Mesenteric fat pad (tissue), 1 donor: Measurements from ENCODE around the gene LYPD3. TPM values are rescaled to one million over a fixed set of nuclear protein-coding genes. Genes with fewer than 3 reads are reported as not detected.
"Not testable (repeated sequence)": the region's sequence is repeated elsewhere in the genome, so short reads cannot be mapped to it uniquely, and the experiment has no call there.

Experiments used
- DNase-seq: peaks from one replicate; pipeline ENCODE4 v3.0.0-alpha.2; 2020; ENCODE audit warnings: low spot score
- total RNA-seq: library from RNA; stranded (reverse); fragmentation: NEBNext Ultra II Directional; extraction: Animal tissue kit (Norgen Biotek cat#: 25700); gene quantifications from one replicate; pipeline ENCODE4 v1.2.1, GENCODE V29; 2021
- donor health status: DM: yes; HTN: yes; CAD: no.

Gene LYPD3
- total RNA-seq, 1 donor from 2014 or later, result 3.0 TPM

DNA sequence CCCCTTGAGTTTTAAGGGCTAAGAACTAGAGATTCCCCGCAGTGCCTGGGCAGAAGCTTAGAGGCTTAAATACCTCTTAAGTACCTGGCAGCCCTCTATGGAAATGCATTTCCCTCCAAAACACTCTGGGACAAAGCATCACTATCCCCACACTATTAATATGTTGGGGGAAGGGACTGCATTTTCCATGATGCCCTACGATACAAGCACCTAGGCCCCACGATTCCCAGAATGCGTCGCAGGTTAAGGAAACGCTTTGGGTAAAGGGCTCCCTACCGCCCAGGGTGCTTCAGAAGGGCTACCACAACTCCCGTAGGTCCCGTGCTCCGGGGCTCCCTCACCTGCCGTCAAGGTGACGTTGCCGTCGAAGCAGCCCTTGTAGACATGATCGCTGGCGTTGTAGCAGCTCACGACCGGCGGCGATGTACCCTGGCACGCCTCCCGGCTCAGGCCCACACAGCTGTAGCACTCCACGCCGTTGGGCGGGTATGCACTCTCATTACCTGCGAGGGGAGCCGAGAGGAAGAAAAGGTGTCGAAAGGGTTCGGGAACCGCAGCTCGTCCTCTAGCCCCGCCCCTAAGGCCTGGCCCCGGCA lies 2.5 kb downstream of the LYPD3 start:
- DNase-seq, result no peak

DNA sequence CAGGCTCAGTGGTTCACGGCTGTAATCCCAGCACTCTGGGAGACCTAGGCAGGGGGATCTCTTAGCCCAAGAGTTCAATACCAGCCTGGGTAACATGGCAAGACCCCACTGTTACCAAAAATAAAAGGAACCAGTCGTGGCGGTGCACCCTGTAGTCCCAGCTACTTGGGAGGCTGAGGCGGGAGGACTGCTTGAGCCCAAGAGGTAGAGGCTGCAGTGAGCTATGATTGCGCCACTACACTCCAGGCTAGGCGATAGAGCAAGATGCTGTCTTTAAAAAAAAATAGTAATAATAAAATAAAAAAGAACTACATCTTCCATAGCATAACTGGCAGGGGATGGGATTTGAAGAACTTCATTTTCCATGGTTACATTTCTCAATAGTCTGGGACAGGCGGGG lies 3.0 kb downstream of the LYPD3 start:
- no peak for DNase-seq

DNA sequence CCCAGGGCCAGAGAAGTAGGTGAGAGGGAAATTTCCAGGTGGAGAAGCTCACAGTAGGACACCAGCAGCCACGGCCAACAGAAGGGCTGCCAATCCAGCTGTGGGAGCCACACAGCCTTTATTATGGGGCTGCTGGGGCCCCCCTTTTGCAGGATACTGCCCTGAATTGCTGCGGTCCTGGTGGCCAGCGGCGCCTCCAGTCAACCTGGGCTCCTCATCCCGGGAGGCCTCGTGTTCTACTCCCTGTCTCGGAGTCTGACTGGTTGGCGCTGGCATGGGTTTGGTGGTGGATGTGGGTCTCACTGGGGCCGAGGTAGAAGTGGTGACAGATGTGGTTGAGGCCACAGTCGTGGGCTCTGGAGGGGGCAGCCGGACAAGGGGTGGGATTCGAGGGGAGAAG lies 4.1 kb downstream of the LYPD3 start:
- DNase-seq, result no peak

DNA sequence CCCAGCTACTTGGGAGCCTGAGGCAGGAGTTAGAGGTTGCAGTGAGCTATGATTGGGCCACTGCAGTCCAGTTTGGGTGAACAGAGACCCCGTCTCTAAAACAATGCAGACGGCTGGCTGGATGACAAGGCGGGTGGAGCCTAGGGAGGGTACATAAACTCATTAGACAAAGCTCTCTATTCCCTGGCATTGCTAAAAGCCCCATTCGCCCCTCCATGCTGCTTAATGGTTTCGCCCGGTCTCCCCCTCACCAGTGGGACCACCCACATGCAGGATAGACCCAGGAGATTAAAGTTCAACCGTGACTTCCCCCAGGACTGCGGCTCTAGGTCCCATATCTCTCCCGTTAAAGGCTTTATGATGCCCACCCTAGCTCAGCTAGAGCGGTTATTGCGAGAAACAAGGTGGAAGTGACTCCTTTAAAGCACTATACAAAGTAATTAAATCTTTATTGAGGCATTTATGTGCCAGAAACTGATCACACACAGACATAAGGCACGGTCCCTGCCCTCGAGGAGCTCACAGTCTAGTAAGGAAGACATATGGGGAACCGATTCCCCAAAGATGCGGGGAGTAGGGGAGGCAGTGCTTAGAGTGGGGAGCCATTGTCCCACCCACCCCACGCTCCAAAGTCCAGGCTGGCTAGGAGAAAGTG lies 4.9 kb downstream of the LYPD3 start:
- DNase-seq, result no peak

DNA sequence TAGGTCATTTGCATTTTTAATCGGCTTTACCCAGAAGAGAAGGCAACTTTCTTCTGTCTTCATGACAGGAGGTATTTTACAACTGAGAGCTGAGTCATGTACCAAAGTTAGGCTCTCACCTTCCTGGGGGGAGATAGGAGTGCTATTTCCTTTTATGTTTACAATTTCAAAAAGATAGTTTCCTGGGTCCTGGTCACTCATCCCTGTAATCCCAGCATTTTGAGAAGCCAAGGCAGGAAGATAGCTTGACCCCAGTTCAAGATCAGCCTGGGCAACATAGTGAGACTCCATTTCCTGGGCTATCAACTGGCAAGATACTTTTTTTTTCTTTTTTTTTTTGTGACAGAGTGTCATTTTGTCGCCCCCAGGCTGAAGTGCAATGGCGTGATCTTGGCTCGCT lies 7.6 kb downstream of the LYPD3 start:
- no peak for DNase-seq

DNA sequence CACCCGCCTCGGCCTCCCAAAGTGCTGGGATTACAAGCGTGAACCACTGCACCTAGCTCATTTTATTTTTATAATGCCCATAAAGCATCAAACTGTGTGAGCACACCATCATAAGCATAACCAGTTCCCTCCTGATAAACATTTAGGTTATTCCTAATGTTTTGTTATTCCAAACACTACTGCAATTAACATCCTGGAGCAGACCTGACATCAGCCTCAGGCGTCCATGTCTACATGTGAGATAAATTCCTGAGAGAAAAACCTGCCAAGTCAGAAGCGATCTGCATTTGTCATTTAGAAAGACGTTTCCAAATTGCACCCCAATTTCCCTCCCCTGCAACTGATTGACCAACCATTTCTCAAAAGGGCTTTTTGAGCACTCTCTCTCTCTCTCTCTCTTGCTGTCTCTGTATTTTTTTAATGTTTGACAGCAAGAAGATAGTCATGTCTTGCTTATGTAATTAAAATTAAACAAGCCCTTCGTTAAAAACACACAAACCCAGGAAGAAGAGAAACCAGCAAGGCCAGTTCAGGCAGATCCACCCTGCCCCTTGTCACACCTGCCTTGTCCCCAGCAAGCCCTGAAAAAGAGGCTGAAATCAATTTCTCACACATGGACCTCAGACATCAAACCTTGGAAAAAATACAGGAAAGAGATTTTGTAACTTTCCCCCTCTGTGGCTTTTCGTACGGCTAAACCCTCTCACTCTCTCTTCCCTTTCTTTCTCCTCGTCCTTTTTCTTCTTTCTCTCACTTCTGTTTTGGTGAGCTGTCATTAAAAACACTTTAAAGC lies 9.9 kb downstream of the LYPD3 start:
- no peak for DNase-seq

DNA sequence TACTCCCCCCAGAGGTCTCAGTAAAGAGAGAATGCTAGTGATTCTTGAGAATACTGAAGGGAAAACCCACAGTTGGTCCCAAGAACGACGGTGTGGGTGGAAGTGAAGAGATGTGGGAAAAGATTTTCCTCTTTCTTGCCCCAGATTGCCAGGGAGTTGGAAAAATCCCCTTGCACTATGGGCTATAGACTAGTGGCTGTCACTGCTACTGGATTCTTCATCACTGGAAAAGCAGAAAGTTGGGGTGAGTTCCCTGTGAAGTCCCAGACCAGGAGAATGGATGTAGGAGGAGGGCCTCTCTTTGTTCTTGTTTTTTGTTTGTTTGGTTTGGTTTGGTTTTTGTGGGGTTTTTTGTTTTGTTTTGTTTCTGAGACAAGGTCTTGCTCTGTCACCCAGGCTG lies 11.4 kb downstream of the LYPD3 start:
- DNase-seq, result no peak

DNA sequence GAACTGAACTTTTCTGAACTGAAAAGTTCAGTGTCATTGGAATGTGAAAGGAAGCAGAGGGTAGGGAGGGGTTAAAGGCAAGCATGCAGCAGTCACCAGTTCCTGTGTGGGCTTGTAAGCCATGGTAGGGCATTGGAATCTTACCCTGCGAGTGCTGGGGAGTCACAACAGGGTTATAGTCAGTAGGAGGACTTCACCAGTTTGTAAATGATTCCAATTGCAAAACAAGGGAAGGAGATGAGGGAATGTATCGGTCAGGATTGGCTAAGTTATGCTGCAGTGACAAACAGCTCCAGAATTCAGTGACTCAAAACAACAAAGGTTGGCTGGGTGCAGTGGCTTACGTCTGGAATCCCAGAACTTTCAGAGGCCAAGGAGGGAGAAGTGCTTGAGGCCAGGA lies 12.8 kb downstream of the LYPD3 start:
- DNase-seq, result no peak

DNA sequence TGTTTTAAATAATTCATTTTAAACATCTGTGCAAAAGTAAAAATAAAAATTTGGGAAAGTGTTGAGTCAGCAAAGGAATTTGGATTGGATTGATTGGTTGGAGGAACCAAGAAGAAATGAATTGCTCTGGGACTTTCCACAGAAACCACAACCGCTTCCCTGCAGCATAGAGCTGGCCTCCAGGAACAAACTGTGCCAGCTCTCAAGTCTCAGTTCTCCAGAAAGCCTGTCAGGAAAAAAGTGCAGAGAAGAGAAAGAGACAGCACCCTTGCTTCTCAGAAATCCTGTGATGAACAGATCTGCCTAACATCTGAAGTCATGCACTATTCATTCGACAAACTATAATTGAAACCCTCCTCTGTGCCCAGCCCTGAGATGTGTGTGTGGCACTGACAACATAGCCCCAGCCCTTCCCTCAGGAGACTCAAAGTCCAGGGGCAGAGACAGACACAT lies 14.8 kb downstream of the LYPD3 start:
- DNase-seq, result no peak

DNA sequence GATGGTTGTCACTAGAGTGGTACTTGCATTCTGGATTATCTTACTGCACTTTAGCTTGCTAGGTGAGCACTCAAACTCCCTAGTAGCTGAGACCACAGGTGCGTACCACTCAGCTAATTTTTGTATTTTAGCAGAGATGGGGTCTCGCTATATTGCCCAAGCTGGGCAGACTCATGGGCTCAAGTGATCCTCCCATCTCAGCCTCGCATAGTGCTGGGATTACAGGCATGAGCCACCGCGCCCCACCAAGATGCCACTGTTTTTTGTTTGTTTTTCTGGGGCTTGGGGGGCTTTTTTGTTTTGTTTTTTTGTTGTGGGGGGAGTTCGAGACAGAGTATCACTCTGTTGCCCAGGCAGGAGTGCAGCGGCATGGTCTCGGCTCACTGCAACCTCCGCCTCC lies 17.8 kb downstream of the LYPD3 start:
- DNase-seq, result no peak

DNA sequence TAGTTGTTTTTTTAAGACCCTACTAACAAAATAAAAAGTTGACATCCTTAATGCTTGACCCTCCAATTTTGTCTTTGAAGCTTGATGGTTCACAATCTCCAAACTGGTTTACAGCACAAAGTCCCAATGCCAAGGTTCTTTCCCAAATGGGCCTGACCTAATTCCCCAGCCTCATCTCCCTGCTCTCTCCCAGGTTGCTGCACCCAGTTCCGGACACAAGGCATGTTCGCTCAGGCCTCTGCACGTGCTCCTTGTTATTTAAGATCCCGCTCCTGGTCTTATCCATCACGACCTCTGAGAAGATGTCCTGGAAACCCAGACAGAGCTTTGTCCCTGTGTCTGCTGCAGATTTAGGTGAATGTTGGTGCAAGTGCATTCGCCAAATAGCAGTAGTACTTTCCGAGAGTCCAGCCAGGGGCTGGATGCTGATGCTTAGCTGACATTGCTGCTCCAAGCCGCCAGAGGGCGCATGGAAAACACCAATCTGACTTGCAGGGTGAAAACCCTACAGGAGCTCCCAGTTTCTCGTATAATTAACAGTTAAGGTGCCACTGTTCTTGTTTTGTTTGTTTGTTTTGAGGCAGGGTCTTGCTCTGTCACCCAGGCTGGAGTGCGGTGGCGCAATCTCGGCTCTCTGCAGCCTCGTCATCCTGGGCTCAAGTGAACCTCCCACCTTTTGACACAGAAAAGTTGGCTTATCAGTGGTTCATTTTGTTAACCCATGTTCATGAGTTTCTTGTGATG lies 18.5 kb downstream of the LYPD3 start:
- DNase-seq, result no peak

DNA sequence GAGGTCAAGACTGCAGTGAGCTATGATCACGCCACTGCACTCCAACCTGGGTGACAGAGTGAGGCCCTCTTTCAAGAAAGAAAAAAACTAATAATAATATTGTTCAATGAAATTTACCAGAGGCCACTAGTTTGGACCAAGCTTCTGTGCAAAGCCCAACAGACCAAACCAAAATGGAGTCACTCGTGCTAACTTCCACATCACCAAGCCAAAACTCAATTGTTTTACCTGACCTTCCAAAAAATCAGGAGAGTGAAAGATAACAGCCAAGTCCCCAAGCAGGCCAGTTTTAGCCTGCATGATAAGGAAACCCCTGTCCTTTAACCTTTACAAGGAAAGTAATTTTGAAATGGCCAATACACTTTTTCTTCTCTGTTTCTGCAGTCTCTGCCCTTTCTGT lies 20.0 kb downstream of the LYPD3 start:
- no peak for DNase-seq

DNA sequence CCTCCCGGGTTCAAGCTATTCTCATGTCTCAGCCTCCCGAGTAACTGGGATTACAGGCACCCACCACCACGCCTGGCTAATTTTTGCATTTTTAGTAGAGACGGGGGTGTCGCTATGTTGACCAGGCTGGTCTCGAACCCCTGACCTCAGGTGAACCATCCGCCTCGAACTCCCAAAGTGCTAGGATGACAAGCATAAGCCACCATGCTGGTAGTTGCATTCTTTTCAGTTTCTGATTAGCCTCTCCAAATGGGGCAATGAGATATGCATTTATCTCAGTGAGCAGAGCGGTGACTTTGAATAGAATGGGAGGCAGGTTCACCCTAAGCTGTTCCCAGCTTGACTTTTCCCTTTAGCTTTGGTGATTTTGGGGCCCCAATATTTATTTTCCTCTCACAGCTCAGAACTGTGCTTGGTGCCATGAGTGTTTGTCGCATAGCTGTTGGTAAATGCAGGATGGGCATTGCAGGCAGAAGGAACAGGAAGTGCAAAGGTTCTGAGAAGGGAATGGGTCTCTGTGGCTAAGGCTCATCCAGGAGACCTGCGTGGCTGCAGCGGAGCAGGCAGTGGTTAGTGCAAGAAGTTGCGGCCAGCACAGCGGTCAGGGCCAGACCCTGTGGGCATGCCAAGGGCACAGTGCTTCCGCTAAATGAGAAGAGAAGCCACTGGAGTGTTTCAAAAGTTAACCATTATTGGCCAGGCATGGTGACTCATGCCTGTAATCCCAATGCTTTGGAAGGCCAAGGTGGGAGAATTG lies 20.7 kb downstream of the LYPD3 start:
- no peak for DNase-seq

DNA sequence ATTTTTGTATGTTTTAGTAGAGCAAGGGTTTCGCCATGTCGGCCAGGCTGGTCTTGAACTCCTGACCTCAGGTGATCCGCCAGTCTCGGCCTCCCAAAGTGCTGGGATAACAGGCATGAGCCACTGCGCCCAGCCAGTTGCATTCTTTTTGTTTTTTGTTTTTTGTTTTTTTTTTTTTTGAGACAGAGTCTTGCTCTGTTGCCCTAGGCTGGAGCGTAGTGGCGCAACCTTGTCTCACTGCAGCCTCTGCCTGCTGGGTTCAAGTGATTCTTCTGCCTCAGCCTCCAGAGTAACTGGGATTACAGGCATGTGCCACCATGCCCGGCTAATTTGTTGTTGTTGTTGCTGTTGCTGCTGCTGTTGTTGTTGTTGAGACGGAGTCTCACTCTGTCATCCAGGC lies 21.3 kb downstream of the LYPD3 start:
- not testable (repeated sequence) for DNase-seq

DNA sequence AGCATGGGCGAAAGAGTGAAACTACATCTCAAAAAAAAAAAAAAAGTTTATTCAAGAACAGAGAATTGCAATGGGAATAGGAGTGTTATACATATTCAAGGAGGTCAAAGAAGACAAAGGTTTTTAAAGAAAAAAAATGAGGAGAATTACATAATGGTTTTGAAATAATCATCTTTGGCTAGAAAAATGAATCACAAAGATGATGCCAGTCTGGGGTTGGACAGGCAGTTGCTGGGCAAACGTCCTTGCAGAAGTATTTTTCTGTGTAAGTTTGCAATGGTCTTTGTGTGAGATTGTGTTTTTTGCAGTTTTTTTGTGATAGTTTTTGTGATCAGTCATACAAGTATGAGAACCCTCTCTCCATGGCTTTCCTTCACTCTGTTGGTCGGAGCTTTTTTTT lies 23.7 kb downstream of the LYPD3 start:
- no peak for DNase-seq

DNA sequence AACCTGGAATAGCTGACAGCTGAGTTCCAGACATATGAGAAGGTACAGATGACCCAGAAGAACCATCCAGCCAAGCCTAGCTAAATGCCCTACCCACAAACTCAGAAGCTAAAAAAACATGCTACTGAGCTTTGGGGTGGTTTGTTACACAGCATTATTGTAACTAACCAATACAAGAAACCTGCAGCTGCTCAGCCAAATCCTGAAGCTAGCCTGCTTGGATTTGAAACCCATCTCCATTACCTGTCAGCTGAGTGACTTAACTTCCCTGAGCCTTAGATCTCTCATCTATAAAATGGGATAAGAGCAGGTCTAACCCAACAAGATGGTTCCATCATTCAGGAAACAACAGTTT lies 25.7 kb downstream of the LYPD3 start:
- DNase-seq, result no peak

DNA sequence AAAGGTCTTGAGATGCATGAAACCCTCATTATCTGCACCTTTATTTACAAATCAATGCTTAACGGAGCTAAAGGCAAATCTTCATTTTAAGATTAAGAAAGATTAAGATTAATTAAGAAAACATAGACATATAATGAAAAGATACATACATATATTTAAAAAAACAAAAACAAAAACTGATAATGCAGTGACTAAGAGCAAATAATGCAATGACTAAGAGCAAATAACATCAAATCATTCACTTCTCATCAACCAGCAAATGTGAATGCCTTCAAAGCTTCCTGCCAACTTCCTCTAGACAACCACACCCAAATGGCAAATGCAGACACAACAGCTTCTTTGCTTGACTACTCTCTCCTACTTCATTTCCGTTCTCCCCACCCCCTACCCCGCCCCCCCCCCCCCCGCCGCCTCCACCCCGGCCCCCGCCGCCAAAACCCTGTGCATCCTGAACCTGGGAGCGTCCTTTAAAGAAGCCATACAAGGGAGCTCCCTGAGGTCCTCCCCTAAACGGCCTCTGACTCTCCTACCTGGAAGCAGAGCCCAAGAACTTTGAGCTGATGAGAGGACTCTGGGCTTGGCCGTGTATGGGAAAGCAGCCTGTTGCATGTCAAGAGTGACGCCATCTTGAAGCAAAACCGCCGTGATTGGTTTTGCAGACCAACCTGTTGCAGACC lies 26.2 kb downstream of the LYPD3 start:
- DNase-seq, result no peak

DNA sequence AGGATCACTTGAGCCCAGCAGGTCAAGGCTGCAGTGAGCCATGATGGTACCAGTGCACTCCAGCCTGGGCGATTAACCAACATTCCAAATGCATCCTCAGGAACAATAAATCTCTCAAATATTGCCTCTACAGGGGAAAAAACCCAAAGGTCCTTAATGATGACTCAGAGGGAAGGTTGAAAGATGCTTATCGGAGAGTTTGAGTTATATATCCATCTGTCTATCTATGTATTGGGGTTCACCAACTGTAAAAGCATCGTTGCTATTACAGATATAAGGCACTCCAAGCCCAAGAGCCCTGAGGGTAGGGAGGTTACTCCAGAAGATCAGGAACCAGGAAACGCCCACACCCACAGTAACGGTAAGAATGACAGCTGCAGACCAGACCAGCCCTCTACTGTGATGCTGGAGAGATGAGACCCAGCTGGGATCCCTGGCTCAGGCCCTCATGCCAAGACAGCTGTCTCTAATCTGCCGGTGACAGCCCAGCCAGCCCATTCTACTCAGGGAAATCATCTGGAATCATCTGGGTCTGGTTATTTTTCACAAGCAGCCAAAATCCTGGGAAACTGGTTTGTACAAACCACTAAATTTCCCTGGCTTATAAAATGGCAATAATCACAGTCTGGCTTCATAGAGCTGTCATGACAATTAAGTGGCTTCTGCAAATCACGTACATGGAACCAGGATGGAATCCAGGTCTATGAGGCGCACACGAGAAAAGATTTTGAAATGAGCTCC lies 26.9 kb downstream of the LYPD3 start:
- no peak for DNase-seq

DNA sequence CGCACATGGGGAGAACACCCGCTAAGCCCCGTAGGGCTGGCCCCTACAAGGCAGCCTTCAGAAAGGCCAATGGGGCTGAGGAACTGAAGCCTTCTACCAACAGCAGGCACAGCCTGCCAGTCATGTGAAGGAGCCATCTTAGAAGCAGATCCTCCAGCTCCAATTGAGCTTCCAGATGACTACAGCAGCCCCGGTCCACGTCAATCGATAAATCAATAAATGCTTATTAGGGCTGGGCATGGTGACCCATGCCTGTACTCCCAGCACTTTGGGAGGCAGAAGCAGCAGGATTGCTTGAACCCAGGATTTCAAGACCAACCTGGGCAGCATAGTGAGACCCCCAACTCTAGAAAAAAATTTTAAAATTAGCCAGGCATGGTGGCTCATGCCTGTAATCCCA lies 27.7 kb downstream of the LYPD3 start:
- no peak for DNase-seq

DNA sequence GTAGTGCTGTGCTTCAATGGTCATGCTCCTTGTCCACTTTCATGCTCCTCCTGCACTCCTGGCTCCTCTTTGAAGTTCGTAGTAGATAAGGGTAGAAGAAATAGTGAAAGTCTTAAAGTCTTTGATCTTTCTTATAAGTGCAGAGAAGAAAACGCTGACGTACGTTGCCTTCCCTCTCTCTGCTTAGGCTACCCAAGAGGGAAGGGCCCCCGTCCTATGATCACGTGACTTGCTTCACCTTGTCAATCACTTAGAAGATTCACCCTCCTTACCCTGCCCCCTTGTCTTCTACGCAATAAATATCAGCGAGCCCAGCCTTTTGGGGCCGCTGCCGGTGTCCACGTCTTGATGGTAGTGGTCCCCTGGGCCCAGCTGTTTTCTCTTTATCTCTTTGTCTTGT lies 28.1 kb downstream of the LYPD3 start:
- DNase-seq, result not testable (repeated sequence)
